HG02870 (cell line): ENCODE measurements around the gene ALOX5.
A peak's percentile ranks its signal among the peaks of the same experiment; 100 is the strongest.

Source experiments
- ATAC-seq: cut with Tn5 transposase; IDR thresholded peaks from one replicate; pipeline ENCODE4 v1.9.1; 2021; ENCODE audit warnings: mild to moderate bottlenecking, moderate library complexity; ENCODE audit not compliant: unreplicated experiment

ALOX5 gene

DNA sequence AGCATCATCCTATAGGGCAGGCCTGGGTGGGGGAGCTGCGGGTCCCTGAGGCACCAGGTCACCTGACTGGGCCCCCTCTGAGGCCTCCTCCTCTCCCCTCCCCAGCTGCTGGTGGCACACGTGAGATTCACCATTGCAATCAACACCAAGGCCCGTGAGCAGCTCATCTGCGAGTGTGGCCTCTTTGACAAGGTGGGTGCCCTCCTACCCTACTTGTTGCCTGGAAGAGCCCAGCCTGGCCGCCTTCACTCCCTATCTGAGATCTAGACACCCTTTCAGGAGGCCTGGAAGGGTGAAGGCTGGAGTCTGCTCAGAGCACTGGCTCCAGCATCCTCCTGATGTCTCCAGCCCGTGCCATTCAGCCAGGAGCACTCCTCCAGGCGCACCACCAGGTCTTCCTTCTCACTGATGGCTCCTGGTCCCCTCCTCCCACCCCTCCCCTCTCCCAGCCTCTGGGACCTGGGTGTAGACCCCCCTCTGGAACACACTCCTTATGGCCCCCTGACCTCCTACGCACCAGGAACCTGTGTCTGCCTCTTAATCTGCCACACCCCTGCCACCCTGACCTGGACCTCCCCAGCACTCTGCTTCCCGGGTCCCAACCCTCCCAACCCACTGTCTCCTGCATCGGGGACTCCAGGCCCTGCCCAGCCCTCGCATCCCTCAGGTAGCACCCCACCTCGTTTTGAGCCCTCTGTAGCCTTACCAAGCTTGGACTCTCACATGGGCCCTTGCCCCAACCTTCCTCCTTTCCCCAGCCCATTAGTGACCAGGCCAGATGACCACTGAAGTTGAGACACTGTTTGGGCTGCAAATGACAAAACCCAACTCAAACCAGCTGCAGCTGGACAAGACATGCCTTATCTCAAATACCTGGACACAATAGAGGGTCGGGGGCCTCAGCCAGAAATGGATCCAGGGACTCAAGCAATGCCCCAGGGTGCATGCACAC lies 67.5 kb downstream of the ALOX5 start:
- ATAC-seq = no peak

DNA sequence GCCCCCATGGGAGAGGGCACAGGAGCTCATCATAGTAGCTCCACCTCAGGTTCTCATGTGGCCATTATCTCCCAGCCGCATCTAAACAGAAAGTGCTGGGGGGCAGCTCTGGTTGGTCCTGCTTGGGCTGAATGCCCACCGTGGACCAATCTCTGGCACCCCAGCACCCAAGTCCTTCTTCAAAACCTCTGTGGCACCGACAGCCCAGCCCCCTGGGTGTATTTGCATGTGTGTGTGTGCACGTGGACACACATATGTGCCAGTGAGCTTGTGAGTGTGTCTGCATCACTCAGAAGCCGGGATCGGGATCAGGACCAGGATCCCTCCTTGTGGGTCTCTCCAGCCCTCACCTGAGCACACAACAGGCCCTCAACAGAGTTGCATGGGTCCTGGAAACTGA lies 68.2 kb downstream of the ALOX5 start:
- no peak for ATAC-seq

DNA sequence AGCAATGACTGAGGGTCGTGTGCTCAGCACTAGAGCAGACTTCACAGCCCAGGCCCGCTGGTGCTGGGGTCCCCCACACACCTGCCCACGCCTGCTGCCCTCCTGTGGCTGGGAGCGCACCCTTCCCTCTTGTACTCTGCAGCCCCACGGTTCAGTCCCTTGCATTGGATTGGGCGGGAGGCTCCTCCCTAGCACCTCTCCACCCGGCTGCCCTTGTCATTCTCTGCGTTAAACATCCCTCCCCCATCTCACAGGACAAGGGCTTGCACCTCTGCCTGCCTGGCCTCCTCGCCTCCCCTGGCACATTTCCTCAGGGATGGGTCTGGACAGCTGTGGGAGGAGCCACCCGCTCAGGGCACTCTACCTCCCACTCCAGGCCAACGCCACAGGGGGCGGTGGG lies 68.6 kb downstream of the ALOX5 start:
- no peak for ATAC-seq

DNA sequence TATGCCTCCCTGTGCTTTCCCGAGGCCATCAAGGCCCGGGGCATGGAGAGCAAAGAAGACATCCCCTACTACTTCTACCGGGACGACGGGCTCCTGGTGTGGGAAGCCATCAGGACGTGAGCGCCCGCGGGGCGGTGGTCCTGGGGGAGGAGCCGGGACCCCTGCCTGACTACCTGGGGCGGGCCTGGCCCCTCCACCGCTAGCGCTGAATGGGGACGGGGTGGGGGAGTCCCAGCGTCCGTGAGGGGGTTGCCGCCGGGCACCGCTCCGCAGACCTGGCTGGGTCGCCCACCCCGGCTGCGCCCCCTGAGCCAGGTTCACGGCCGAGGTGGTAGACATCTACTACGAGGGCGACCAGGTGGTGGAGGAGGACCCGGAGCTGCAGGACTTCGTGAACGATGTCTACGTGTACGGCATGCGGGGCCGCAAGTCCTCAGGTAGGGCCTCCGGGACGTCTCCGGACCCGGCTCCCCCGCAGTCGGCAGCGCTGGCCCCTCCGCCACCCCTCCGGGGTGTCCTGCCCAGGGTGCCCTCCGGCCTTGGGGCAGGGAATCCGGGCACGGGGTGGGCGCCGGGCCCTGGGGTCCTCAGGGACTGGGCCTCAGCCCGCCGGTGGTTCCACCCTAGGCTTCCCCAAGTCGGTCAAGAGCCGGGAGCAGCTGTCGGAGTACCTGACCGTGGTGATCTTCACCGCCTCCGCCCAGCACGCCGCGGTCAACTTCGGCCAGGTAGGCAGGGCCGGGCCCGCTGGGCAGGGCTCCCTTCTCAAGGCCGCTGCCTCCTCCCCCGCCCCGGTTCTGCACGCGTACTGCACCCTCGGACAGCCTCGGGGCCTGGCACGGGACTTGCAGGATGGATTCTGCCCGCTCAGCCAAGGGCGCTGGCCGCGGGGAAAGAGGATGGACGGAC lies 69.3 kb downstream of the ALOX5 start:
- no peak for ATAC-seq

- ATAC-seq = no peak
Measured at GRCh38 chr10:45444022-45444421, 70.0 kb downstream of the ALOX5 start.

DNA sequence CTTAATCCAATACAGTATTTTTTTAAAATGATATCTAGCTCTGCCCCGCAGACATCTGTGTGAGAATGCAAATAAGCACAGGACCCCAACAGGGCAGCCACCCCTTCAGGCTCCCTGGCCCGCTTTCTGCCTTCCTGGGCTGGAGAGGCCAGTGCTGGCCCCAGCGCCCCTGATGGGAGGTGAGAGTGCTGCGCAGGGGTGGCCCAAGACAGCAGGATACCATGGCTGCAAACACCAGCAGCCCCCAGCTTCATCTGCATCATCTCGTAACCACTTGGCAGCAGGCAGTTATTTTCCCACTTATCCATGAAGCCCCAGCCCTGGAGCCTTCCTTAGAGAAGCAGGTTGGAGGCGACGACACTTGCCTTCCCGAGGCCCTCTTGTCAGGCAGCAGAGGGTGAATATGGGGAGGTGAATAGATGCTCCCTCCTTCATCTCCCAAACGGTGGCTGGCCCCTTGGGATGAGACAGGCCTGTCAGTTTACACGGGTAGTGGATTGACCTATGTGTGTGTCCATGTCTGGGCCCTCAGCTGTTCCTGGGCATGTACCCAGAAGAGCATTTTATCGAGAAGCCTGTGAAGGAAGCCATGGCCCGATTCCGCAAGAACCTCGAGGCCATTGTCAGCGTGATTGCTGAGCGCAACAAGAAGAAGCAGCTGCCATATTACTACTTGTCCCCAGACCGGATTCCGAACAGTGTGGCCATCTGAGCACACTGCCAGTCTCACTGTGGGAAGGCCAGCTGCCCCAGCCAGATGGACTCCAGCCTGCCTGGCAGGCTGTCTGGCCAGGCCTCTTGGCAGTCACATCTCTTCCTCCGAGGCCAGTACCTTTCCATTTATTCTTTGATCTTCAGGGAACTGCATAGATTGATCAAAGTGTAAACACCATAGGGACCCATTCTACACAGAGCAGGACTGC lies 71.2 kb downstream of the ALOX5 start:
- no peak for ATAC-seq

- ATAC-seq = no peak
Measured at GRCh38 chr10:45446858-45447257, 72.8 kb downstream of the ALOX5 start.

DNA sequence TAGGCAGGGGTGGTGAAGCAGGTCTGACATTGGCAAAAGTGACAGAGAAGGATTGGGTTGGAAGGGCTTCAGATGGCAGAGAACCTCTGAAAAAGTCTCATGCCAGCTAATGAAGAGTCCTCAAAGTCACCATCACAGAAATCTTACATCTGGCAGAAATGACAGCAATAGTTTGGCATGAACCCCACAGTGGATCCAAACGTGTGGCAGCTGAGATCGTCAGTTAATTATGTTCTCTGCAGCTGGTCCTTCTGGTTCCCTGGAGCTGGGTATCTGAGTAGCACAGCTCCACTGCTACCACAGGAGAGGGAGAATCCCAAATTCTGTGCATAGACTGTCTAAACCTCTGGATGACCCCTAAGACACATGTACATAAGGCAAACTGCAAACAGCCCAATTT lies 73.4 kb downstream of the ALOX5 start:
- ATAC-seq = no peak

DNA sequence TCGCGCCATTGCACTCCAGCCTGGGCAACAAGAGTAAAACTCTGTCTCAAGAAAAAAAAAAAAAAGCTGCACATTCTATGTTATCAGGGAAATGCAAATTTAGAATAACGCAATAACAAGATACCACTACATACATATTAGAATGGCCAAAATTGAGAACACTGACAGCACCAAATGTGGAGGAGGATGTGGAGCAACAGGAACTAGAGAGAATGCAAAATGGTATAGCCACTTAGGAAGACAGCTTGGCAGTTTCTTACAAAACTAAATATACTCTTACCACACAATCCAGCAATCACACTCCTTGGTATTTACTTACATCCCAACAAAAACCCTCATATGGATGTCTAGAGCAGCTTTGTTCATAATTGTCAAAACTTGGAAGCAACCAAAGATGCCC lies 76.8 kb downstream of the ALOX5 start:
- no peak for ATAC-seq

- ATAC-seq = no peak
Measured at GRCh38 chr10:45451407-45451806, 77.4 kb downstream of the ALOX5 start.

- no peak for ATAC-seq
Measured at GRCh38 chr10:45452268-45452667, 78.3 kb downstream of the ALOX5 start.

DNA sequence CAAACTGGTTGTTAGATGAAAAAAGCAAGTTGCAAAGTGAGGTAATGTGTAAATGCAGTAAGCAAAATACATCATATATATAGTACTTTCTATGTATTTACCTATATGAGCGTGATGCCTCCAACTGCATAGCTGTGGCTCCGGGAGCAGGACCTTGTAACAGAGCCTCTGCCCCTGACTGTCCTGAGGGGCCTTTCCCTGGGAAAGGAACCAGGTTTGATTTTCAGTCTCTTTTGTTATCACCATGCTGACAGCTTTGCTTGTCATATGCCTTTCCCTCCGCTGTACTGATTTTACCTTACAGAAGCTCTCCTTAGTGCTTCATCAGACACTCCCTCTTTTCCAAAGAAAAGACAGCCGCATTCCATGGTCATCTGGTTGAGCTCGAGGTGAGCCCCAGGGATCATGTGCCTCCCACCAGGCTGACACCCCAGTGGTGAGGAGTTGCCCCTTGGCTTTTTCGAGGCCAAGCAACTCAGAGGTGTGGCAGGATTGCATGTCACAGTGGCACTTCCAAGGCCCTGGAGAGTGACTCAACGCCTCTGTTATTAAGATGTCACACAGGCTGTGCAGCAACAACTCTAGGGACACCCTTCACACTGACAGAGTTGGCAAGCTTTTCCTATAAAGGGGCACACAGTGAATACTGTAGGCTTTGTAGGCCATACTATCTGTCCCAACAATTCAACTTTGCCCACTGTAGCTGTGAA lies 78.9 kb downstream of the ALOX5 start:
- ATAC-seq = no peak

DNA sequence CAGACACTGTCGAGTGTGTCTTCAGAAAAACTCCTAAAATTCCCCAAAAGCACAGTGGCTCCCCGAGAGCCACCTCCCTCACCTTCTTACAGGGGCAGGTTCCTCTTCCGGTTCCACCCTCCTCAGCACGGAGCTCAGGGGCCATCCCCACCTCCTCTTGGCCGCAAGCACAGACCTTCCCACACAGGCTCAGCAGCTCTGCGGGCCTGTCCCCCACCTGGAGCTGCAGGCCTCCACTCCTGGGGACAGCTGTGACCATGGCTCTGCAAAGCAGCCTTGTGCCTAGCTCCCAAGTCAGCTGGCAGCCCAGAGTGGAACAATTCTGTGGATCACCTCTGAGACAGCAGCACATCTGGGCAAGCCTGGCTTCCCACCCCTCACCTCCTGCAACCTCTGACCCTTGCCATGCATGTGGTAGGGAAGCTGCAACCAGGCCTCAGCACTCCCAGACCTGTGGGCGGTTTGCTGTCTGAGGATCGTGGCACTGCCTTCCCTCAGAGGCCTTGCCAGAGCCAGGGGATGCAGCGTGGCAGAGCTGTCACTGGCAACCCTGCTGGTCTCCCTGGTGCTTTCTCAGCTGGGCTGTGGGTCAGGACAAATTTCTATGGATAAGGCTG lies 79.7 kb downstream of the ALOX5 start:
- ATAC-seq = no peak

DNA sequence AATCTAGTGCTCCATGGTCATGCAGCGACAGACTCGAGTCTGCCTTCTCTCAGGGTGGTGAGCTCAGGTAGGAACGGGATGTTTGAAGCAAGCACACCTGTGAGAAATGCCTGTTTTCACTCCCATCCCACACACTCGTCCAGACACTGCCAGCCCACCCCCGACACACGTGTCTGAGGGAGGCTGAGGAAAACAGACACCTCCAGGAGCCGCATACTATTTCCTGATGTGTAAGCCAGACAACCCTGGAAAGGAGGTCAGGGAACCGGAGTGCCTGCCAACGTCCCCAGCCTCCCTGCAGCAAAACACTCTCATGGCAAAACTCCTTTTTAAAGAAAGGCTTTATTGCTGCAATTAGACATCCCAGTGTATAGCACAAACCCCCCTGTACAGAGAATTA lies 80.2 kb downstream of the ALOX5 start:
- no peak for ATAC-seq

DNA sequence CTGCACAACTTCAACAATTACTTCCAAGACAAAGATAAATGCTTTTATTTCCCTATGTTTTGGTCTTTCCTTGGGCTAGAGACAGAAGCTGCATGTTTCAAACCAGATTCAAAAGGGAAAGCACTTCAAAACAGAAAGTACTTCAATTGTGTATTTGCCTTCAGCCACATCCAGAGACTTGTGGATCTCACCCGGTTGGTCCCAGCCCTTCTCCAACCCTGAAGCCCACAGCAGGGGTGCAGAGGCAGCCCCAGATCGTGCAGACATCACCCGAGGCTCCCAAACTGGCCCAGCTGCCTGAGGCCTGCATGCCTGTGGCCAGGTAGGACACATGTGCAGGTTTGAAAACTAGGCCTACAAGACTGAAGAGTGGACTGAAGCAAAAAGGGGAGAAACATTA lies 80.8 kb downstream of the ALOX5 start:
- ATAC-seq = no peak

- ATAC-seq = no peak
Measured at GRCh38 chr10:45456233-45456632, 82.2 kb downstream of the ALOX5 start.

- ATAC-seq = no peak
Measured at GRCh38 chr10:45456822-45457221, 82.8 kb downstream of the ALOX5 start.

DNA sequence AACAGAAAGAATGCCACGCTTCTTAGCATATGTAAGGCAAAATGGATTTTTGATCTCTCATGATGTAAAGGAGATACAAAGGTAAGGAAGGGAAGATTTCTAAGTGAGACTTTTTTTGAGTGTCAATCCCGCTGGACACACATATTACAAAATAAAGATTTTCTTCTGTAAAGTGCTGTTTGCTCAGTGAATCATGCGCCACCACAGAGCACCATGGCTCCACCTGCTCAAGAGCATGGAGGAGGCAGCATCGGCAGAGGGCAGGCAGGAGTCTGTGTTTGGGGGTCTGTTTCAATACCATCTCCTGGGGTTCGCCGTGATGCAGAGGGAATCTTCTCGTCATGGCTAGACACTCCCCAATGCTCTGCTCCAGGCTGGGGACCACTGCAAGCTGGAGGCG lies 83.5 kb downstream of the ALOX5 start:
- no peak for ATAC-seq

- ATAC-seq = peak; percentile 39
Measured at GRCh38 chr10:45460235-45460878, 86.3 kb downstream of the ALOX5 start.
